ENCODE results near the gene CACYBP. TPM values are rescaled to one million over a fixed set of nuclear protein-coding genes. Genes with fewer than 3 reads are reported as not detected.
"Not testable (repeated sequence)": the region's sequence is repeated elsewhere in the genome, so short reads cannot be mapped to it uniquely, and the experiment has no call there.

The CACYBP gene
- total RNA-seq, 1 donor from 2014 or later: 311 TPM

GRCh38 chr1:175000697-175001187 lies 995 bp downstream of the CACYBP start:
- Mint-ChIP-seq H3K27ac (peak overlapping the region; percentile 81), H3K4me1 (ENCODE audit: low read depth) (peaks cover 47% of the 10 kb centered on the region), H3K4me3 (ENCODE audit: low read depth) (no peak overlapping the region), H3K27me3 (ENCODE audit: low read depth) (no peaks in the 10 kb centered on the region), H3K9me3 (no peaks in the 10 kb centered on the region), H3K36me3 (ENCODE audit: low read depth) (peaks cover 51% of the 10 kb centered on the region)
- DNase-seq (ENCODE audit: low spot score): no peak
- intact Hi-C loops (cut with micrococcal nuclease): no loop called here

- Mint-ChIP-seq H3K4me3 (ENCODE audit: low read depth) (peak overlapping the region; percentile 40), H3K36me3 (ENCODE audit: low read depth) (peaks cover 56% of the 10 kb centered on the region), H3K27ac (peak overlapping the region; percentile 61), H3K27me3 (ENCODE audit: low read depth) (no peaks in the 10 kb centered on the region), H3K4me1 (ENCODE audit: low read depth) (peaks cover 44% of the 10 kb centered on the region), H3K9me3 (no peaks in the 10 kb centered on the region)
- no peak for DNase-seq (ENCODE audit: low spot score)
- intact Hi-C loops (cut with micrococcal nuclease): no loop called here
Observed at GRCh38 chr1:175002910-175003517, 3.3 kb downstream of the CACYBP start.

- H3K9me3 Mint-ChIP-seq: no peaks in the 10 kb centered on the region
- H3K27ac Mint-ChIP-seq: peak overlapping the region; percentile 61
- peaks cover 61% of the 10 kb centered on the region for H3K36me3 Mint-ChIP-seq (ENCODE audit: low read depth)
- peaks cover 46% of the 10 kb centered on the region for H3K4me1 Mint-ChIP-seq (ENCODE audit: low read depth)
- intact Hi-C loops (cut with micrococcal nuclease): no loop called here
- DNase-seq (ENCODE audit: low spot score): no peak
- peak overlapping the region; percentile 40 for H3K4me3 Mint-ChIP-seq (ENCODE audit: low read depth)
- H3K27me3 Mint-ChIP-seq (ENCODE audit: low read depth): no peaks in the 10 kb centered on the region
Observed at GRCh38 chr1:175003521-175003920, 3.8 kb downstream of the CACYBP start.

GRCh38 chr1:175005085-175005783 lies 5.5 kb downstream of the CACYBP start:
- Mint-ChIP-seq H3K27ac (peak overlapping the region; percentile 40), H3K4me1 (ENCODE audit: low read depth) (peaks cover 46% of the 10 kb centered on the region), H3K27me3 (ENCODE audit: low read depth) (no peaks in the 10 kb centered on the region), H3K4me3 (ENCODE audit: low read depth) (no peak overlapping the region), H3K9me3 (no peaks in the 10 kb centered on the region), H3K36me3 (ENCODE audit: low read depth) (peaks cover 74% of the 10 kb centered on the region)
- no peak for DNase-seq (ENCODE audit: low spot score)
- intact Hi-C loops (cut with micrococcal nuclease): no loop called here

GRCh38 chr1:175009532-175009931 lies 9.8 kb downstream of the CACYBP start:
- H3K27ac Mint-ChIP-seq: peak overlapping the region; percentile 10
- H3K36me3 Mint-ChIP-seq (ENCODE audit: low read depth): peaks cover 79% of the 10 kb centered on the region

GRCh38 chr1:175013445-175013844 lies 13.7 kb downstream of the CACYBP start:
- H3K4me3 Mint-ChIP-seq (ENCODE audit: low read depth): no peak overlapping the region
- no peak for DNase-seq (ENCODE audit: low spot score)
- H3K27me3 Mint-ChIP-seq (ENCODE audit: low read depth): no peaks in the 10 kb centered on the region
- H3K9me3 Mint-ChIP-seq: no peaks in the 10 kb centered on the region
- peaks cover 7% of the 10 kb centered on the region for H3K4me1 Mint-ChIP-seq (ENCODE audit: low read depth)
- peaks cover 77% of the 10 kb centered on the region for H3K36me3 Mint-ChIP-seq (ENCODE audit: low read depth)
- H3K27ac Mint-ChIP-seq: peak overlapping the region; percentile 6
- intact Hi-C loops (cut with micrococcal nuclease): no loop called here

More at GRCh38 chr1:175009532-175009931, 9.8 kb downstream of the CACYBP start:
- intact Hi-C loops (cut with micrococcal nuclease): no loop called here
- Mint-ChIP-seq H3K4me1 (ENCODE audit: low read depth) (peaks cover 14% of the 10 kb centered on the region), H3K4me3 (ENCODE audit: low read depth) (no peak overlapping the region), H3K27me3 (ENCODE audit: low read depth) (no peaks in the 10 kb centered on the region), H3K9me3 (no peaks in the 10 kb centered on the region)
- DNase-seq (ENCODE audit: low spot score): no peak

GRCh38 chr1:175015243-175015642 lies 15.5 kb downstream of the CACYBP start:
- no peak overlapping the region for H3K27ac Mint-ChIP-seq
- intact Hi-C loops (cut with micrococcal nuclease): no loop called here
- no peaks in the 10 kb centered on the region for H3K27me3 Mint-ChIP-seq (ENCODE audit: low read depth)
- no peak overlapping the region for H3K4me3 Mint-ChIP-seq (ENCODE audit: low read depth)
- no peak for DNase-seq (ENCODE audit: low spot score)
- H3K4me1 Mint-ChIP-seq (ENCODE audit: low read depth): peaks cover 13% of the 10 kb centered on the region
- H3K36me3 Mint-ChIP-seq (ENCODE audit: low read depth): peaks cover 70% of the 10 kb centered on the region
- no peaks in the 10 kb centered on the region for H3K9me3 Mint-ChIP-seq

- Mint-ChIP-seq H3K27ac (no peak overlapping the region), H3K4me3 (ENCODE audit: low read depth) (no peak overlapping the region), H3K9me3 (peaks cover 2% of the 10 kb centered on the region), H3K4me1 (ENCODE audit: low read depth) (peaks cover 36% of the 10 kb centered on the region), H3K36me3 (ENCODE audit: low read depth) (peaks cover 48% of the 10 kb centered on the region), H3K27me3 (ENCODE audit: low read depth) (no peaks in the 10 kb centered on the region)
- no peak for DNase-seq (ENCODE audit: low spot score)
- intact Hi-C loops (cut with micrococcal nuclease): no loop called here
Observed at GRCh38 chr1:175019524-175019923, 19.8 kb downstream of the CACYBP start.

- H3K9me3 Mint-ChIP-seq: peaks cover 6% of the 10 kb centered on the region
- H3K27me3 Mint-ChIP-seq (ENCODE audit: low read depth): no peaks in the 10 kb centered on the region
- peaks cover 23% of the 10 kb centered on the region for H3K36me3 Mint-ChIP-seq (ENCODE audit: low read depth)
- intact Hi-C loops (cut with micrococcal nuclease): loop anchor here (1.0 to 10.0 kb wide), 3 partner anchors 24 to 1548 kb away; partner anchors contain the start of genes CACYBP, KIAA0040 and PRDX6
- DNase-seq (ENCODE audit: low spot score): peak; percentile 96
- H3K27ac Mint-ChIP-seq: peak within 1 kb of the TSS; percentile 92
- peaks cover 29% of the 10 kb centered on the region for H3K4me1 Mint-ChIP-seq (ENCODE audit: low read depth)
- peak within 1 kb of the TSS; percentile 99 for H3K4me3 Mint-ChIP-seq (ENCODE audit: low read depth)
Observed at GRCh38 chr1:175023043-175023921, 23.5 kb downstream of the CACYBP start, which contains the start of gene MRPS14. TSS of gene MRPS14 (minus strand) at chr1:175023425. CDS start at chr1:175023408, 17 bp downstream.

- H3K36me3 Mint-ChIP-seq (ENCODE audit: low read depth): peaks cover 21% of the 10 kb centered on the region
- intact Hi-C loops (cut with micrococcal nuclease): loop anchor here (1.0 to 10.0 kb wide), 3 partner anchors 25 to 1549 kb away; partner anchors contain the start of genes CACYBP, KIAA0040 and PRDX6
- not testable (repeated sequence) for DNase-seq (ENCODE audit: low spot score)
Observed at GRCh38 chr1:175023922-175024242, 24.1 kb downstream of the CACYBP start.

GRCh38 chr1:175024773-175025172 lies 25.0 kb downstream of the CACYBP start:
- Mint-ChIP-seq H3K9me3 (peaks cover 6% of the 10 kb centered on the region), H3K4me1 (ENCODE audit: low read depth) (peaks cover 33% of the 10 kb centered on the region), H3K27me3 (ENCODE audit: low read depth) (no peaks in the 10 kb centered on the region), H3K27ac (peak overlapping the region; percentile 9), H3K36me3 (ENCODE audit: low read depth) (peaks cover 20% of the 10 kb centered on the region), H3K4me3 (ENCODE audit: low read depth) (peak overlapping the region; percentile 14)
- intact Hi-C loops (cut with micrococcal nuclease): loop anchor here (5.0 to 10.0 kb wide), 4 partner anchors 48 to 1550 kb away; partner anchors contain the start of genes KIAA0040 and PRDX6
- no peak for DNase-seq (ENCODE audit: low spot score)

More at GRCh38 chr1:175023922-175024242, 24.1 kb downstream of the CACYBP start:
- H3K27ac Mint-ChIP-seq: peak overlapping the region; percentile 92
- H3K4me1 Mint-ChIP-seq (ENCODE audit: low read depth): peaks cover 27% of the 10 kb centered on the region
- peak overlapping the region; percentile 99 for H3K4me3 Mint-ChIP-seq (ENCODE audit: low read depth)
- not testable (repeated sequence) for H3K9me3 Mint-ChIP-seq; H3K27me3 Mint-ChIP-seq (ENCODE audit: low read depth)

- Mint-ChIP-seq H3K9me3 (no peaks in the 10 kb centered on the region), H3K27ac (no peak overlapping the region), H3K36me3 (ENCODE audit: low read depth) (no peaks in the 10 kb centered on the region), H3K27me3 (ENCODE audit: low read depth) (peaks cover 10% of the 10 kb centered on the region), H3K4me3 (ENCODE audit: low read depth) (no peak overlapping the region), H3K4me1 (ENCODE audit: low read depth) (peaks cover 8% of the 10 kb centered on the region)
- no peak for DNase-seq (ENCODE audit: low spot score)
- intact Hi-C loops (cut with micrococcal nuclease): loop anchor here (10.0 kb wide), 1 partner anchor 291 kb away; no protein-coding TSS in a partner anchor
Observed at GRCh38 chr1:175033953-175034352, 34.2 kb downstream of the CACYBP start.

Data from activated T-helper 2 cell treated with anti-CD3 and anti-CD28 coated beads, Interferon-gamma antibody, Interleukin-2, Interleukin-4, amounts not matched to agents 10 μg/mL and 5 μg/mL and 100 μg/mL, durations not matched to agents 14 hours and 24 hours and 36 hours (primary cell).